Measurements from ENCODE around the gene CS. TPM values are rescaled to one million over a fixed set of nuclear protein-coding genes. Genes with fewer than 3 reads are reported as not detected.
"Not testable (repeated sequence)": the region's sequence is repeated elsewhere in the genome, so short reads cannot be mapped to it uniquely, and the experiment has no call there.

The CS gene
- polyA plus RNA-seq, 1 of the 3 experiments (the other 2 are of a cell fraction), result 121 TPM

DNA sequence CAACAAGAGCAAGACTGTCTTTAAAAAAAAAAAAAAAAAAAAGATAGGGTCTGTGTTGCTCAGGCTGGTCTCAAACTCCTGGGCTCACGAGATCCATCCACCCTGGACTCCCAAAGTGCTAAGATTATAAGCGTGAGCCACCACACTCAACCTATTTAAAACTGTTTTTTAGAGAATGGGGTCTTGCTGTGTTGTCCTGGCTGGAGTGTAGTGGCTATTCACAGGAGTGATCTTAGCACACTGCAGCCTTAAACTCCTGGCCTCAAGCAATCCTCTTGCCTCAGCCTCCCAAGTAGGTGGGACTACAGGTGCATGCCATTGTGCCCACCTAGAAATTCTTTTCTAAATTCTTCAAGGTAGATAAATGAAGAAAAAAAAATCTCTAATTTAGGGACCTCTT is 25.8 kb downstream of the CS start (continued):
- TF ChIP-seq EZH2phosphoT487 (IDR thresholded peaks at IDR 0.05; ENCODE audit: borderline replicate concordance, low read depth) (no peak), TEAD4 (IDR thresholded peaks at IDR 0.05; ENCODE audit: borderline replicate concordance, insufficient read depth) (no peak)

DNA sequence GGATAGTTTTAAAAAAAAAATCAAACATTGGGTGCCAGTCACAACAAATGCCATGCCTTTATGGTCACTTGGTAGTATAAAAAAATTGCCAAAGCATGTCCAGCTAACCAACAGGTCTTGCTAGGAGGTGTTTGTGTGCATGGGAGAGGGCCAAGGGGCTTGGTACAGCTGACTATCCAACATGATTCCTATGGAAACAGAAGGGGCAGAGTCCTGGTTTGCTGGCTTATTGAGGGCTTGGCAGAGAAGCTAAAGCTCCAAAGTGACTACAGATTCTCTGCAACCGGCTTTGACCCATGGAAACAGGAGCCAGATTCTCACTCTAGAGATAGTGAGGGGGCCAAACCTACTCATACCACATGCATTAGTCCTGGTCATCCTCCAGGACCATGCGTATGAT is 27.7 kb downstream of the CS start:
- H4K20me1 ChIP-seq (ENCODE audit: insufficient read depth); H3K27ac ChIP-seq (ENCODE audit: low read depth in 2 of 2, low read length in 1 of 2); H3K79me2 ChIP-seq (ENCODE audit: insufficient read depth); H3K27me3 ChIP-seq (ENCODE audit: insufficient read depth); H3K4me3 ChIP-seq (ENCODE audit: low read depth in 2 of 2, low read length in 1 of 2); H3K9me2 ChIP-seq; H3K9me3 ChIP-seq; H3K4me1 ChIP-seq (ENCODE audit: control insufficient read depth in 1 of 2, insufficient read depth in 2 of 2, low read depth in 1 of 2, low read length in 1 of 2); H3K4me2 ChIP-seq; H3K9ac ChIP-seq; POLR2A ChIA-PET; H2AFZ ChIP-seq (ENCODE audit: low read depth); DNase-seq: not testable (repeated sequence)
- CTCF ChIA-PET, result interaction anchor here (0.9 to 1.9 kb wide), 3 partner anchors 14 to 191 kb away, joined by 3 to 8 read pairs (median 4); partner anchors contain the start of genes ANKRD52 and SMARCC2
- Histone ChIP-seq H3K36me3 (replicated peaks in 1 of 2; ENCODE audit: control insufficient read depth in 1 of 2, insufficient read depth in 2 of 2, low read length in 1 of 2) (peaks cover 47 to 61% of the 10 kb centered on the region in 2 experiments), H3F3A (replicated peaks; ENCODE audit: insufficient read depth) (peaks cover 51% of the 10 kb centered on the region)
- WGBS (ENCODE audit: low lambda C conversion rate), result 100% methylated on average over 1 of the region's 2 CpGs

DNA sequence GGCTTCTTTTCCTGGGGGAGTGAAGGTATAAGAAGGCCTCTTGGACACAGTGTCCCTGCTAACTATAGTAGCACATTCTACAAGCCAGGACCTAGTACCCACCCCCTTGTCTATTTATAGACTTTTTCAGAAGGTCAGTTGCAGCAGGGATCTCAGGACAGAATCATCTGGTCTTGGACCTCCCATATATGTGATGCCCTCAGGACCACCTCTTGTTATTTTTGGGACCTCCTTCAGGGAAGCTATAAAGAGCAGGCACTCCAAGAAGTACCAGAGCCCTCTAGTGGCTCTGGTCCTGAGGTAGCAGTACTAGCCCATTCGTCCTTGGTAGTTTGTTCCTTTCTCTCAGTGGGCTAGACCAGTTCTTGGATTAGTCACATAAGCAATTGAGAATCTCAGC is 29.1 kb downstream of the CS start:
- Histone ChIP-seq H4K20me1 (ENCODE audit: insufficient read depth) (no peaks in the 10 kb centered on the region), H3K4me3 (ENCODE audit: low read depth in 2 of 2, low read length in 1 of 2) (no peak overlapping the region), H3K9me2 (no peaks in the 10 kb centered on the region), H3K9ac (no peak overlapping the region), H3F3A (replicated peaks; ENCODE audit: insufficient read depth) (peaks cover 58% of the 10 kb centered on the region), H2AFZ (ENCODE audit: low read depth) (no peak overlapping the region), H3K9me3 (no peaks in the 10 kb centered on the region), H3K4me2 (no peak overlapping the region), H3K4me1 (ENCODE audit: control insufficient read depth in 1 of 2, insufficient read depth in 2 of 2, low read depth in 1 of 2, low read length in 1 of 2) (peaks cover 0 to 8% of the 10 kb centered on the region in 2 experiments; a peak in 1 of 4 replicates), H3K36me3 (replicated peaks in 1 of 2; ENCODE audit: control insufficient read depth in 1 of 2, insufficient read depth in 2 of 2, low read length in 1 of 2) (peaks cover 39 to 56% of the 10 kb centered on the region in 2 experiments), H3K27ac (ENCODE audit: low read depth in 2 of 2, low read length in 1 of 2) (no peak overlapping the region; a peak in 1 of 4 replicates), H3K79me2 (ENCODE audit: insufficient read depth) (no peaks in the 10 kb centered on the region), H3K27me3 (ENCODE audit: insufficient read depth) (no peaks in the 10 kb centered on the region)
- CTCF ChIA-PET, result interaction anchor here (0.7 to 1.3 kb wide), 3 partner anchors 12 to 193 kb away, joined by 3 to 8 read pairs (median 7); partner anchors contain the start of gene ANKRD52
- DNase-seq, result no peak
- POLR2A ChIA-PET, result interaction anchor here (0.6 kb wide), 1 partner anchor 24 kb away, joined by 3 read pairs; no protein-coding TSS in a partner anchor
- TF ChIP-seq POLR2AphosphoS5 (IDR thresholded peaks at IDR 0.05; ENCODE audit: low read depth, low read length), result no peak
- no peak for TF ChIP-seq MEF2A (IDR thresholded peaks at IDR 0.05; ENCODE audit: borderline replicate concordance, low read depth)
- TF ChIP-seq RXRA (IDR thresholded peaks at IDR 0.05; ENCODE audit: borderline replicate concordance, low read depth), result no peak
- TF ChIP-seq YY1 (IDR thresholded peaks at IDR 0.05; ENCODE audit: low read depth), result no peak
- no peak for TF ChIP-seq NFIC (IDR thresholded peaks at IDR 0.05; ENCODE audit: borderline replicate concordance)
- TF ChIP-seq FOSL2 (IDR thresholded peaks at IDR 0.05; ENCODE audit: borderline replicate concordance, low read depth), result no peak
- TF ChIP-seq RFX5 (IDR thresholded peaks at IDR 0.05; ENCODE audit: low read length), result no peak
- TF ChIP-seq MXI1 (IDR thresholded peaks at IDR 0.05; ENCODE audit: low read depth, low read length), result no peak
- TF ChIP-seq TAF1 (IDR thresholded peaks at IDR 0.05; ENCODE audit: borderline replicate concordance, low read depth, low read length), result no peak
- TF ChIP-seq CHD2 (IDR thresholded peaks at IDR 0.05; ENCODE audit: low read length, partially characterized antibody), result no peak
- TF ChIP-seq SMC3 (IDR thresholded peaks at IDR 0.05; ENCODE audit: low read depth, low read length), result 0 out of 2 replicates have a peak, but pooled peaks have one; percentile 16
- no peak for TF ChIP-seq GABPA (IDR thresholded peaks at IDR 0.05; ENCODE audit: low read depth)
- TF ChIP-seq FOXJ3 (CRISPR knock-in tag; IDR thresholded peaks at IDR 0.05), result no peak
- TF ChIP-seq JUND (IDR thresholded peaks at IDR 0.05), result no peak
- TF ChIP-seq, protein P1, sequence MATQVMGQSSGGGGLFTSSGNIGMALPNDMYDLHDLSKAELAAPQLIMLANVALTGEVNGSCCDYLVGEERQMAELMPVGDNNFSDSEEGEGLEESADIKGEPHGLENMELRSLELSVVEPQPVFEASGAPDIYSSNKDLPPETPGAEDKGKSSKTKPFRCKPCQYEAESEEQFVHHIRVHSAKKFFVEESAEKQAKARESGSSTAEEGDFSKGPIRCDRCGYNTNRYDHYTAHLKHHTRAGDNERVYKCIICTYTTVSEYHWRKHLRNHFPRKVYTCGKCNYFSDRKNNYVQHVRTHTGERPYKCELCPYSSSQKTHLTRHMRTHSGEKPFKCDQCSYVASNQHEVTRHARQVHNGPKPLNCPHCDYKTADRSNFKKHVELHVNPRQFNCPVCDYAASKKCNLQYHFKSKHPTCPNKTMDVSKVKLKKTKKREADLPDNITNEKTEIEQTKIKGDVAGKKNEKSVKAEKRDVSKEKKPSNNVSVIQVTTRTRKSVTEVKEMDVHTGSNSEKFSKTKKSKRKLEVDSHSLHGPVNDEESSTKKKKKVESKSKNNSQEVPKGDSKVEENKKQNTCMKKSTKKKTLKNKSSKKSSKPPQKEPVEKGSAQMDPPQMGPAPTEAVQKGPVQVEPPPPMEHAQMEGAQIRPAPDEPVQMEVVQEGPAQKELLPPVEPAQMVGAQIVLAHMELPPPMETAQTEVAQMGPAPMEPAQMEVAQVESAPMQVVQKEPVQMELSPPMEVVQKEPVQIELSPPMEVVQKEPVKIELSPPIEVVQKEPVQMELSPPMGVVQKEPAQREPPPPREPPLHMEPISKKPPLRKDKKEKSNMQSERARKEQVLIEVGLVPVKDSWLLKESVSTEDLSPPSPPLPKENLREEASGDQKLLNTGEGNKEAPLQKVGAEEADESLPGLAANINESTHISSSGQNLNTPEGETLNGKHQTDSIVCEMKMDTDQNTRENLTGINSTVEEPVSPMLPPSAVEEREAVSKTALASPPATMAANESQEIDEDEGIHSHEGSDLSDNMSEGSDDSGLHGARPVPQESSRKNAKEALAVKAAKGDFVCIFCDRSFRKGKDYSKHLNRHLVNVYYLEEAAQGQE (IDR thresholded peaks at IDR 0.05; ENCODE audit: low read depth, low read length), result no peak
- no peak for TF ChIP-seq SIN3A (IDR thresholded peaks at IDR 0.05; ENCODE audit: borderline replicate concordance, low read depth, low read length)
- TF ChIP-seq GATA2 (CRISPR knock-in tag; IDR thresholded peaks at IDR 0.05), result no peak
- TF ChIP-seq NRF1 (IDR thresholded peaks at IDR 0.05; ENCODE audit: low read depth, low read length), result no peak
- no peak for TF ChIP-seq FOXM1 (IDR thresholded peaks at IDR 0.05; ENCODE audit: low read depth)
- peak; percentile 32; the same call in 1 of the 2 replicates for TF ChIP-seq RAD21 (IDR thresholded peaks at IDR 0.05; ENCODE audit: low read length)
- TF ChIP-seq TCF12 (IDR thresholded peaks at IDR 0.05), result no peak
- TF ChIP-seq, protein P2, sequence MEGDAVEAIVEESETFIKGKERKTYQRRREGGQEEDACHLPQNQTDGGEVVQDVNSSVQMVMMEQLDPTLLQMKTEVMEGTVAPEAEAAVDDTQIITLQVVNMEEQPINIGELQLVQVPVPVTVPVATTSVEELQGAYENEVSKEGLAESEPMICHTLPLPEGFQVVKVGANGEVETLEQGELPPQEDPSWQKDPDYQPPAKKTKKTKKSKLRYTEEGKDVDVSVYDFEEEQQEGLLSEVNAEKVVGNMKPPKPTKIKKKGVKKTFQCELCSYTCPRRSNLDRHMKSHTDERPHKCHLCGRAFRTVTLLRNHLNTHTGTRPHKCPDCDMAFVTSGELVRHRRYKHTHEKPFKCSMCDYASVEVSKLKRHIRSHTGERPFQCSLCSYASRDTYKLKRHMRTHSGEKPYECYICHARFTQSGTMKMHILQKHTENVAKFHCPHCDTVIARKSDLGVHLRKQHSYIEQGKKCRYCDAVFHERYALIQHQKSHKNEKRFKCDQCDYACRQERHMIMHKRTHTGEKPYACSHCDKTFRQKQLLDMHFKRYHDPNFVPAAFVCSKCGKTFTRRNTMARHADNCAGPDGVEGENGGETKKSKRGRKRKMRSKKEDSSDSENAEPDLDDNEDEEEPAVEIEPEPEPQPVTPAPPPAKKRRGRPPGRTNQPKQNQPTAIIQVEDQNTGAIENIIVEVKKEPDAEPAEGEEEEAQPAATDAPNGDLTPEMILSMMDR (IDR thresholded peaks at IDR 0.05), result peak; percentile 58
- WGBS (ENCODE audit: low lambda C conversion rate), result 45% methylated on average over 1 of the region's 1 CpG

Data from SK-N-SH (cell line).